Thymus (tissue), 11 donors: ENCODE data around the gene RDH13. TPM values are rescaled to one million over a fixed set of nuclear protein-coding genes. Genes with fewer than 3 reads are reported as not detected.

ENCODE experiments used
- DNase-seq, 9 donors: peaks; one replicate each; pipeline ENCODE4 v3.0.0-alpha.2; 2013; ENCODE audit warnings: low spot score in 9 of 9, low read depth in 6 of 9, missing footprints in 1 of 9
- H3K27ac ChIP-seq, 2 donors: one replicate each; pipeline ENCODE4 v1.5.1; 2013; ENCODE audit warnings: control low read depth in 1 of 2, low read depth in 1 of 2, low read length in 1 of 2, mild to moderate bottlenecking in 1 of 2, moderate library complexity in 1 of 2
- H3K27me3 ChIP-seq, 2 donors: one replicate each; pipeline ENCODE4 v1.5.1; 2013; ENCODE audit warnings: low read length in 1 of 2; ENCODE audit not compliant: control insufficient read depth in 2 of 2, insufficient read depth in 1 of 2
- H3K36me3 ChIP-seq, 2 donors: one replicate each; pipeline ENCODE4 v1.5.1; 2013; ENCODE audit warnings: low read length in 1 of 2, mild to moderate bottlenecking in 1 of 2, moderate library complexity in 1 of 2; ENCODE audit not compliant: control insufficient read depth in 2 of 2, insufficient read depth in 2 of 2
- H3K4me1 ChIP-seq, 2 donors: one replicate each; pipeline ENCODE4 v1.5.1; 2013; ENCODE audit warnings: low read length in 2 of 2; ENCODE audit not compliant: control insufficient read depth in 2 of 2, insufficient read depth in 2 of 2
- H3K4me3 ChIP-seq, 2 donors: one replicate each; pipeline ENCODE4 v1.5.1; 2013; ENCODE audit warnings: low read length in 2 of 2, control low read depth in 1 of 2, mild to moderate bottlenecking in 1 of 2
- H3K9me3 ChIP-seq, 2 donors: one replicate each; pipeline ENCODE4 v1.5.1; 2013; ENCODE audit warnings: low read length in 1 of 2, mild to moderate bottlenecking in 1 of 2; ENCODE audit not compliant: control insufficient read depth in 2 of 2, insufficient read depth in 1 of 2
- WGBS: extraction: QIAGEN DNeasy Blood & Tissue Kit; methylation state at CpG from one replicate; pipeline ENCODE4 v1.1.7; 2013; 5-methylcytosine and 5-hydroxymethylcytosine counted together
- polyA plus RNA-seq: library from polyadenylated mRNA; stranded (reverse); fragments of 200-250 nt; gene quantifications from one replicate; pipeline ENCODE4 v1.2.3, GENCODE V29; 2013
- total RNA-seq: library from RNA; stranded (reverse); fragments of 120-200 nt; gene quantifications from one replicate; pipeline ENCODE4 v1.2.4, GENCODE V29; 2013
- donor health status: healthy.

The RDH13 gene
- total and polyA plus RNA-seq, 2 donors = 6.2 to 6.5 TPM

DNA sequence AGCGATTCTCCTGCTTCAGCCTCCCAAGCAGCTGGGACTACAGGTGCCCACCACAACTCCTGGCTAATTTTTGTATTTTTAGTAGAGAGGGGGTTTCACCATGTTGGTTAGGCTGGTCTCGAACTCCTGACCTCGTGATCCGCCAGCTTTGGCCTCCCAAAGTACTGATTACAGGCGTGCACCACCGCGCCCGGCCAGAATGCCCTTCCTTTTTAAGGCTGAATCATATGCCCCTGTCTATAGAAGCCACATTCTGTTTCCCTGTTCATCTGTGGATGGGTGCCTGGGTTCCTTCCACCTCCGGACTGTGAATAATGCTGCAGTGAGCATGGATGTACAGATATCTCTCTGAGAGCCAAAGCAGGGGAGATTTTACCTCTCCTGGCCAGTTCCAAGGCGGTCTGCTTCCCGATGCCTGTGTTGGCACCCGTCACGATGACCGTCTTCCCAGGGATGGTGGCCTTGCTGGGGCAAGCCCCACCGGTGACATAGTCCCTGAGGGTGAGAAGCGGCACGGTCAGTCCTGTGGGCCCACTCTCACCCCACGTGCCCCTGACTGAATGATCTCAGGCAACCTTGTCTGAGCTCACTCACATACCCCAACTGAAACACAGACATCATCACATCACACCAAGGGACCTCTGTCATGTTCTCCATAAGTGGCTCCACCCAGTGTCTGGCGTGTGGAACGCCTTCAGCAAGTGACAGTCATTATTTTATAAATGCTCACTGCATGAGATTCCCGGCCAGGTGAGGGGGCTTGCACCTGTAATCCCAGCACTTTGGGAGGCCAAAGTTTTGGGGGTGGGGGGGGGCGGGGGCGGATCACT, 4.0 kb downstream of the RDH13 start:
- H3K36me3 ChIP-seq = peaks cover 13 to 22% of the 10 kb centered on the region in 2 donors

DNA sequence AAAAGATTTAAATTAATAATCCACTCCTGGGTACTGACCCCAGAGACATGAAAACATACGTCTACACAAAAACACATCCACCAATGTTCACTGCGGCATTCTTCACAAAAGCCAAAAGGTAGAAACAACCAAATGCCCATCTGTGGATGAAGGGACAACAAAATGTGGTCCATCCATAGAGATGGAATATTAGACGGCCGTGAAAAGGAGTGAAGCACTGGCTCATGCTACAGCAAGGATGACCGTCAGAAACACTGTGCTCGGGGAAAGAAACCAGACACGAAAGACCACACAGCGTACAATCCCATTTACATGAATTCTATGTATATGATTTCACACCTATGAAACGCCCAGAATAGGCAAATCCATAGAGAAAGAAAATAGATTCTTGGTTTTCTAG, 6.1 kb downstream of the RDH13 start:
- peaks cover 19 to 22% of the 10 kb centered on the region in 2 donors for H3K36me3 ChIP-seq
- no peak overlapping the region for H3K4me3 ChIP-seq
- H3K9me3 ChIP-seq = no peaks in the 10 kb centered on the region
- no peaks in the 10 kb centered on the region for H3K4me1 ChIP-seq
- 97% methylated on average over 9 of the region's 9 CpGs for WGBS
- H3K27ac ChIP-seq = no peak overlapping the region
- no peaks in the 10 kb centered on the region for H3K27me3 ChIP-seq
- no peak for DNase-seq

More for the DNA sequence above, 4.0 kb downstream of the RDH13 start:
- WGBS = 96% methylated on average over 23 of the region's 23 CpGs
- Histone ChIP-seq H3K27ac (no peak overlapping the region), H3K9me3 (peaks cover 0 to 2% of the 10 kb centered on the region in 2 donors), H3K27me3 (peaks cover 0 to 4% of the 10 kb centered on the region in 2 donors), H3K4me1 (peaks cover 5% of the 10 kb centered on the region in 2 donors), H3K4me3 (no peak overlapping the region)
- DNase-seq = no peak

DNA sequence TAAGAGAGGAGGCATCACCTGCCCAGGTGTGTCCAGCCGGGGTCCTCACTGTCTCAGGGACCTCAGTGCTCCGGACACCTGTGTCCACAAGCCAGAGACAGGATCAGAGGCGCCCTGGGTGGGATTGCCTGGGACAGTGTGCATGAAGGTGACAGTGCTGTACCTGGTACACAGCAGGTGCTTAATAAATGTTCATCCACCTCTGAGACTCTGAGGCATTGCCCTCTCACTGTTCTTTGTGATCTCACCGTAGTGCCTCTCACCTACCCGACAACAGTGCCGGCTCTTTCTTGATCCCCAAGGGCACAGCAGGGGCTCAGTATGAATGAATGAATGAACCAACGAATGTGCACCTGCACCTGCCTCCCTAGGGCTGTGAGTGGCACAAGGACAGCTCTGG, 9.2 kb downstream of the RDH13 start:
- WGBS = 84% methylated on average over 7 of the region's 7 CpGs
- no peaks in the 10 kb centered on the region for H3K4me1 ChIP-seq
- no peak overlapping the region for H3K27ac ChIP-seq
- no peak overlapping the region for H3K4me3 ChIP-seq
- no peak for DNase-seq
- H3K36me3 ChIP-seq = peaks cover 16 to 21% of the 10 kb centered on the region in 2 donors
- H3K9me3 ChIP-seq = no peaks in the 10 kb centered on the region
- H3K27me3 ChIP-seq = no peaks in the 10 kb centered on the region

DNA sequence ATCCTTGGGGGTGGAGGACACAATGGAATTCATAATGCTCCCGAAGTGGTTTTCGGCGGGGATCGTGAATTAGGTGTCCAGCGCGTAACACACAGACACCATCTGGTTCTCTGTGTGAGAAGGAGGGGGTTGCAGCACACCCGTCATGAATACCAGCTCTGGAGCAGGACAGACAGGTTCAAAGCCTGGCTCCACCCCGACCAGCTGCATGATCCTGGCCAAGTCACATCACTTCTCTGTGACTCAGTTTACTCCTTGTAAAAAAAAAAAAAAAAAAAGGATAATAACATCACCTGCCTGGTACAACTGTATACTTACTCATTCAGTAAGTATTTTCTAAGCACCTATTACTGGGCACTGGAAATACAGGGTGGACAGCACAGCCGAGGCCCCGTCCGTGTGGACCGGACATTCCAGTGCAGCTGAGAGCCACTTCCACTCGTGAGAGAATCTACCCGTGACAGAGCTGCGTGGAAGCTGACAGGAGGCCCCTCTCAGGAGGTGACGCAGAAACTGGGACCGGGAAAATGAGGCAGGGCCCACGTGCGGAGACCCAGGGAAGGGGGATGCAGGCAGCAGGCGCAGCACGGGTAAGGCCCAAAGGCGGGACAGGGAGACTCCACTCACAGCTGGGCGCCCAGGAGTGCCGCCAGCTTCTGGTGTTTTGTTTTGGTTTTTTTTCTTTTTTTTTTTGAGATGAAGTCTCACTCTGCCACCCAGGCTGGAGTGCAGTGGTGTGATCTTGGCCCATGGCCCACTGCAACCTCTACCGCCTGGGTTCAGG, 12.0 kb downstream of the RDH13 start:
- DNase-seq = no peak

DNA sequence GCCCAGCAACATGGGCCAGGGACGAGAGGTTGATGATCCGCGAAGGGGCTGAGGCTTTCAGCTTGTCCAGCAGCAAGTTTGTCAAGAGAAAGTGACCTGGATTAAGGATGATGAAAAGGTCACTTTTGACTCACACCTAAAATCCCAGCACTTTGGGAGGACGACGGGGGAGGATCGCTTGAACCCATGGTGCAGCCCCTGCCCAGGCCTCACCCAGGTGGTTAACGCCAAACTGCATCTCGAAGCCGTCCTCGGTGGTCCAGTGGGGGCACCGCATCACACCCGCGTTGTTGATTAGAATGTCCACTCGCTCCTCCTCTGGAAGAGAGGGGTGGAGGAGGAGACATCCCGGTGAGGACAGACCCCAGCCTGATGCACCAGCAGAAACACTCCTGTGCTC, 14.5 kb downstream of the RDH13 start:
- Histone ChIP-seq H3K27me3 (no peaks in the 10 kb centered on the region), H3K9me3 (no peaks in the 10 kb centered on the region), H3K36me3 (peaks cover 26 to 28% of the 10 kb centered on the region in 2 donors), H3K4me3 (no peak overlapping the region), H3K4me1 (no peaks in the 10 kb centered on the region), H3K27ac (no peak overlapping the region)
- no peak for DNase-seq
- WGBS = 96% methylated on average over 15 of the region's 15 CpGs

More for the DNA sequence above, 12.0 kb downstream of the RDH13 start:
- WGBS = 98% methylated on average over 25 of the region's 25 CpGs
- no peaks in the 10 kb centered on the region for H3K4me1 ChIP-seq
- H3K27me3 ChIP-seq = no peaks in the 10 kb centered on the region
- no peak overlapping the region for H3K27ac ChIP-seq
- H3K4me3 ChIP-seq = no peak overlapping the region
- no peaks in the 10 kb centered on the region for H3K9me3 ChIP-seq
- H3K36me3 ChIP-seq = peaks cover 21% of the 10 kb centered on the region in 2 donors

DNA sequence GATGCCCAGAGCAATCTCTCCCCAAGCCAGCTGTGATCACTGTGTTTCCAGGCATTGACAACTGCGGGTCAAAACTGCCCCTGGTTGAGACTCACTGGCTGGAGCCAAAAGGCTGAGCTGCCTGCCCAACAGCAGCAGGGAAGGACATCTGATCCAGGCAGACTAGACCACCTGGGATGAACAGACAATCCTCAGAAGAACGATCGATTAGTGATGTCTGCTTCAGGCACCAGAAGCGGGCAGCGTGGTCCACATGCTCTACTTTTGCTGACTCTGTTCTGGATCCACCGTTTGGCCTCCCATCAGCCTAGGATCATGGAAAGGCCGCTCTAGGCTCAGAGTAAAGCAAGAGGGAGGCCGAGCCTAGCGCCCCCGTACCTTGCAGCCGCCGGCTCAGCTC, 15.0 kb downstream of the RDH13 start:
- Histone ChIP-seq H3K36me3 (peaks cover 24 to 28% of the 10 kb centered on the region in 2 donors), H3K9me3 (no peaks in the 10 kb centered on the region), H3K27me3 (no peaks in the 10 kb centered on the region), H3K4me3 (no peak overlapping the region), H3K27ac (no peak overlapping the region), H3K4me1 (no peaks in the 10 kb centered on the region)
- 98% methylated on average over 12 of the region's 12 CpGs for WGBS
- no peak for DNase-seq

DNA sequence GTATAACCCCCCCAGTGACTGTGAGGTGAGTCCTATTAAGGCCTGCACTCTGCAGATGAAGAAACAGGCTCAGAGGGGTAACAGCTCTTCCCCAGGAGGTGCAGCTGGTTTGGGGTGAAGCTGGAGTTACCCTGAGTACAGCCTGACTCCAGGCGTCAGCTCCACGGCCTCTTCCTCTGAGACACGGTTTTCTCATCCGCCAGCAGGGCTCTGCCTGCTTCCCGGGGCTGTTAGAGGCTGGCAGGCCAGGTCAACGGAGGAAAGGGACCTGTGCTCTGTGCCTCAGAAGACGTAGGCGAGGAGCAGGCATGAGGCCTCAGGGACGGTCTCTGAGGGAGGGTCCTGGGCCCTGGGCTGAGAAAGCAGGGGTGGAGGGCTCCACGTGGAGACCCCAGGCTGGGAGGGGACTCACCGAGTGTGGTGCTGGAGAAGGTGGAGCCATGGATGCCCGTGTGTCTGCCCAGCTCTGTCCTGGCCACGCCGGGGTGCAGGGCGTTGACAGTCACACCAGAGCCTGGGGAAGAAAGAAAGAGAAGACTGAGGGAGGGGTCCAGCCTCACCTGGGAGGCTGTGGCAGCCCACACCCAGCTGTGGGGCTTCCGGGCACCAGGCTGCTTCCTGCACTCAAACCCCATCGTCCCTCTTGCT, 15.8 kb downstream of the RDH13 start:
- 98% methylated on average over 17 of the region's 17 CpGs for WGBS
- no peak overlapping the region for H3K27ac ChIP-seq

DNA sequence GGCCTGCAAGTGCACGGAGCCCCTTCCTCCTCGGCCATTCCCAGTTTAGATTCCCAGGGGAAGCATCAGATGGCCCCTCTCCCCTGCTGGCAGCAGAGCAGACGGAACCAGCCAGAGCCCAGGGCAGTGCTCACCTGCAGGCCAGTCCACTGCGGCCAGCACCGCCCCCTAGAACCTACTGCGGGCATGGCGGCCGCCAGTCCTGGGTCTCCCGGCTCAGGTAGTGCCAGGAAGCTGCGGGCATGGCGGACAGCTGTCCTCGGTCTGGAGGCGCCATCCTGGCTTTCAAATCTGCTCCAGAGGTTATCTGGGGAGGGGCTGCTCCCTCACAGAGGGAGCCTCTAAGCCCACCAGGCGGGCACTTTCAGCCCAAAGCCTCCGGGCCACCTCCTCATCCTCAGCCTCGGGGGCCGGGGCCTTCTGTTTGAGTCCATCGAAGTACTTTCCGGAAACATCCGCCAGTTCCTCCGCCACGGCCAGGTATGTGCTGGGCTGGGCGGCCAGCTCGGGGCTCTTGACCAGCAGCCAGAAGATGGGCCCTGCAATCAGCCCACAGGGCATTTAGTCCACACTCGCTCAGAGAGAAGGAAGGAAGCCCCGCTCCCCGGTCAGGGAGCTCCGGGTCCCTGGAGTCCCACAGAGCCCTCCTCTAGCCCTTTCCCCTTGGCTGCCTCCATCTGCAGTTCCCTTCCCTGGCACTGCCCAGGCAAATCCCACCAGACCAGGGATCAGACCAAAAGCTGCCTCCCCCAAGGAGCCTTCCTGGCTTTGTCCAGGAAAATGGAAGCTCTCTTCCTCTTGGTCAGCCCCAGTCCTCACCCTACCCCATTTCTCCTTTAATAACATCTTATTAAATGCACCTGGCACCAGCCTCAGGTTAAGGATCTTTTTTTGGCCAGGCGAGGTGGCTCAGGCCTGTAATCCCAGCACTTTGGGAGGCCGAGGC, 17.9 kb downstream of the RDH13 start:
- H3K27me3 ChIP-seq = no peaks in the 10 kb centered on the region
- no peak overlapping the region for H3K4me3 ChIP-seq
- H3K9me3 ChIP-seq = peaks cover 0 to 1% of the 10 kb centered on the region in 2 donors
- H3K36me3 ChIP-seq = peaks cover 21 to 28% of the 10 kb centered on the region in 2 donors
- H3K4me1 ChIP-seq = peaks cover 0 to 10% of the 10 kb centered on the region in 2 donors
- no peak for DNase-seq
- WGBS = 98% methylated on average over 30 of the region's 30 CpGs
- H3K27ac ChIP-seq = no peak overlapping the region

More for the DNA sequence above, 15.8 kb downstream of the RDH13 start:
- no peak overlapping the region for H3K4me3 ChIP-seq
- H3K27me3 ChIP-seq = no peaks in the 10 kb centered on the region
- H3K9me3 ChIP-seq = peaks cover 0 to 1% of the 10 kb centered on the region in 2 donors
- H3K4me1 ChIP-seq = peaks cover 0 to 3% of the 10 kb centered on the region in 2 donors
- no peak for DNase-seq
- peaks cover 23 to 28% of the 10 kb centered on the region in 2 donors for H3K36me3 ChIP-seq
